ENCODE results near the gene ADCY1. TPM values are rescaled to one million over a fixed set of nuclear protein-coding genes. Genes with fewer than 3 reads are reported as not detected.

ADCY1 gene
- total RNA-seq, 1 donor from 2014 or later: 2.8 TPM

DNA sequence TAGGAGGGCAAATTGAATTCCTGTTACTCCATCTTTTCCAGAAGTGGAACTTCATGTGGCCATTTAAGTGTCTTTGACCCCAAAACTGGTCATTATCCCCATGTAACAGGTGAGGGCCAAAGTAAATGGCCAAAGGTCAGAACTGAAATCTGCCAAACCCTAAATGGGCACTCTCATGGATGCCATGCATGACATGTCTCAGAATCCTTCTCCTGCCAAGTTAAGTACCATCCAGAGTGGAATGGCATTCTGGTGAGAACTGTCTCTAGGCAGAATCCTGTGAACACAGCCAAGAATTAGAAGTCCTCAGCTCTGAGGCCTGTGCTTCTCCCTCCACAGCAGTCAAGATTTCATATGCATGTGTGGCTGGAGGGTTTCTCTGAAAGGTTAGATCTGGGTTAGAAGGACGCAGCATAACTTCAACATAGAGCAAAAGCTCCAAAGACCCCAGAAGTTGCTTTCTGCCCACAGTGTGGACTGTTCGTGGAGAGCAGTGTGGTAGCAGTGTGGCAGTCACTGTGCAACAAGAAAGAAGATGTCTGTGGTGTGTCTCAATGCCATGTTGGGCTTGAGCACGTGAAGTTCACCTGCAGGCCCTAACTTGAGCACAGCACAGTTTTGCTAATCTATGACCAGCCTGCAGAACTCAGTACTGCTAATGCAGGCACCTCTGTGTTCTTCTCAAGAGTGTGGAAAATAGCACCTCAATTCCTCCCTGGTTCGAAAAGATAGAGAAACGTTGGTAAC, 121.3 kb downstream of the ADCY1 start:
- DNase-seq: peak; percentile 41
- no peaks in the 10 kb centered on the region for H3K4me1 Mint-ChIP-seq
- no peaks in the 10 kb centered on the region for H3K9me3 Mint-ChIP-seq
- intact Hi-C loops (cut with micrococcal nuclease): no loop called here
- H3K36me3 Mint-ChIP-seq (ENCODE audit: low read depth): no peaks in the 10 kb centered on the region
- no peaks in the 10 kb centered on the region for H3K27me3 Mint-ChIP-seq
- no peak overlapping the region for H3K4me3 Mint-ChIP-seq
- no peak overlapping the region for H3K27ac Mint-ChIP-seq

DNA sequence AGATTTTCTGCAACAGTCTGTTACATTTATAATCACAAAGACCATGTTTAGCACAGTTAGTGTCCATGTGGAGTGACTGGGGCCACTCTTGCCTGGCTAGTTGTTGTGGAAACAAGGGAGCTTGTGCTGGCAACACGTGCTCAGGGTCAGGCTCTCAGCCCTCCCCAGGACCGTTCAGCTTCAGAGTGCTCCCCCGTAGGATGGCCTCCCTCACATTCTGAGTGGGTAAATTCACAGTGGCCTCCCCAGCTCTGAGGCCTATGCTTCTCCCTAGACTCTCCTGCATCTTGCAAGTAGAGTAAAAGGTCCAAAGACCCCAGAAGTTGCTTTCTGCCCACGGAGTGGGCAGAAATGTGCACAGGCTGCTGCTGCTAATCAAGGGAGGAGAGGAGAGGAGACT, 122.3 kb downstream of the ADCY1 start:
- Mint-ChIP-seq H3K4me1 (no peaks in the 10 kb centered on the region), H3K27ac (no peak overlapping the region), H3K4me3 (no peak overlapping the region), H3K27me3 (no peaks in the 10 kb centered on the region), H3K9me3 (no peaks in the 10 kb centered on the region), H3K36me3 (ENCODE audit: low read depth) (no peaks in the 10 kb centered on the region)
- DNase-seq: no peak
- intact Hi-C loops (cut with micrococcal nuclease): no loop called here

DNA sequence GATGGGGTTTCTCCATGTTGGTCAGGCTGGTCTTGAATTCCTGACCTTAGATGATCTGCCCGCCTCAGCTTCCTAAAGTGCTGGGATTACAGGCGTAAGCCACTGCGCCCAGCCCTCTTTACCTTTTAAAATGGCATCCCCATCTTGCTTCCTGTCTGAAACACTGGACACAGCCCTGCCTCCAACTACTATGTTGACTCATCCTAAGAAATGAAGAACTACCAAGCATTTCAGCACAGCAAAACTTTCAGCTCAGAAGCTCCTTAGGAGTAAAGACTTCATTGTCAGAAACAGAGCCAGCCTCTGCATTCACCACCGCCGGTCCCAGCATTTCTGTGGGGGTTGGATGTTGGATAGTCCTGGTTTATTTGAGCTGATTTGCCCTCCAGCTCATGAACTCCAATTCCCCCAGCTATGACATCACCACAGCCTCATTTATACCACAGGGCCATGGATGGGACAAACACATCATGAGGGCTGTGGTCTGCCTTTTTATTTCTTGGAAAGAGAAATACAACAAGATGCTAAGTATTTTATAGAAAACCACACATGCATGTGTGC, 123.5 kb downstream of the ADCY1 start:
- intact Hi-C loops (cut with micrococcal nuclease): no loop called here
- DNase-seq: no peak

DNA sequence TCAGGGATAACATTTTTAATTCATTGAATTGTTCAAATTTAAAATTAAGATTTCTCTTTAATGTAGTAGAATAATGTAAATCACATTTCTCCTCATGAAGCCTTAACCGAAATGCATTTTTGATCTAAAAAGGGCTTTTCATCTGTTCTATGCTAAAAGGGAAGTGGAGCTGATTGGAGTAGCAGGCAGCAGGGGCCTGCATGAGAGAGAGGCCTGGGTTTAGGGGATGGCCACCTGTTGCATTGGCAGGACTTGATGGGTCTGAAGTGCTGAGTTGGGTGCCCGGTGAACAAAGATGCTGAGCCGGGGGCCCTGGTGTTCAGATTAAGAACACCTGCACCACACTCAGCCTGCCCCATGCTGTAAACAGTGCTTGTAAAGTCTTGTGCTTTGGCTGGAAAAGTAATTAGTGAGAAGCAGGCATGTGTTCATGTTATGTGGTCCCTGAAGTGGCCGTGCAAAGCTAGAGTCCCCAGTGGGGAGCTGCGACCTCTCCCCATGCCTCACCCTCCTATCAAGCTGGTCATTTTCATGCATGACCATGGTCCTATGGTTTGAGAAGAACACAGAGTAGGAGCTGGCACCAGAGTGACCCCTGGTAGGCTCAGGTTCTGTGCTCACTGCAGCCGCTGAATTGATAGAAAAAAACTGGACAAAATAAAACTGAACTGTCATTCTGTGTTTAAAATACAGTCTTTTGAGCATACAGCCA, 124.3 kb downstream of the ADCY1 start:
- Mint-ChIP-seq H3K36me3 (ENCODE audit: low read depth) (no peaks in the 10 kb centered on the region), H3K27me3 (peaks cover 3% of the 10 kb centered on the region), H3K9me3 (no peaks in the 10 kb centered on the region), H3K27ac (no peak overlapping the region), H3K4me1 (no peaks in the 10 kb centered on the region), H3K4me3 (no peak overlapping the region)
- intact Hi-C loops (cut with micrococcal nuclease): no loop called here
- no peak for DNase-seq

More for the DNA sequence above, 123.5 kb downstream of the ADCY1 start:
- peaks cover 3% of the 10 kb centered on the region for H3K27me3 Mint-ChIP-seq
- no peaks in the 10 kb centered on the region for H3K9me3 Mint-ChIP-seq
- no peak overlapping the region for H3K4me3 Mint-ChIP-seq
- no peaks in the 10 kb centered on the region for H3K36me3 Mint-ChIP-seq (ENCODE audit: low read depth)
- no peak overlapping the region for H3K27ac Mint-ChIP-seq
- no peaks in the 10 kb centered on the region for H3K4me1 Mint-ChIP-seq

DNA sequence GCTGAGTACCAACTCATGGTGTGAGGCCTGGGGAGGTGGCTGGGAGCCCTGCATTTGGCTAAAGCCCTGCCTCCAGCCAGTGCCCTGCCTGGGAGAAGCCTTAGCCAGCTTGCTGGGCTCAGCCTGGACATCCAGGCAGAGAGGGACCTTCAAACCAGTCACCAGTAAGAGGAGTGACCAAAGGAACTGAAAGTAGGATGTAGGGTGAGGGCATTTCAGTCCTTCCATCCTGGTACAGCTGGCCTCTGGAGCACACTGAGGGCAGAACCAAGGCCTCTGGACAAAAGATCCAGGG, 124.8 kb downstream of the ADCY1 start:
- H3K27ac Mint-ChIP-seq: no peak overlapping the region
- H3K9me3 Mint-ChIP-seq: no peaks in the 10 kb centered on the region
- no peak for DNase-seq
- intact Hi-C loops (cut with micrococcal nuclease): no loop called here
- H3K4me3 Mint-ChIP-seq: no peak overlapping the region
- peaks cover 3% of the 10 kb centered on the region for H3K27me3 Mint-ChIP-seq
- H3K36me3 Mint-ChIP-seq (ENCODE audit: low read depth): no peaks in the 10 kb centered on the region
- no peaks in the 10 kb centered on the region for H3K4me1 Mint-ChIP-seq

DNA sequence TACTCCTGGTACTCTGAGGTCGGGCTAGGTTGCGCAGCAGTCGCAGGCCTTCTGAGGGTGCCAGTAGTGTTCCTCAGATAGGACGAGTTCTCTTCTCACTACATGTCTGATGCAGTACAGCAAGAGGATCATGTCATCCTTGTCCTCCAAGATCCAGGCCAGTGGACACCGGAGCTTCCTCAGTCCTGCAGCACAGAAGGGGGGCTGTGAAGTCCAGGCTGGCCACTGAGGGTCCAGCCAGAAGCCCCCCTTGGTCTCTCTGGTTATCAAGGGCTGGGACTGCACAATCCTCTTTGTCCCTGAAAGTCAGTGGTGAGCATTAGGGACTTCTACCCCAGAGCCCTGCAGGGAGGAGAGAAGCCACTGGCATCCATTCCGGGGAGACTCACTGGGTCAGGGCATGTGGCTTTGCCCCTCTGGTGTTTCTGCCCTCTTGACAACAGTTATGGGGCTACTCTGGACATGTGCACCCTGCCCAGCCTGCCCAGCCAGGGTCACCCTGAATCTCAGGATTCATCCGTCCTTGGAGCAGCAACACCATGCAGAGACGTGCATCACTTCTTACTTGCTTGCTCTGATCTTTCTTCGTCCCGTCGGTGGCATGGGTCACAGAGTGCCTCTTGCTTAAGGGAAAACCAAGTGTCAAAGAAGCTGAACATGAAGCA, 125.7 kb downstream of the ADCY1 start:
- Mint-ChIP-seq H3K27me3 (peaks cover 3% of the 10 kb centered on the region), H3K36me3 (ENCODE audit: low read depth) (no peaks in the 10 kb centered on the region), H3K4me3 (no peak overlapping the region), H3K27ac (no peak overlapping the region), H3K9me3 (no peaks in the 10 kb centered on the region), H3K4me1 (no peaks in the 10 kb centered on the region)
- intact Hi-C loops (cut with micrococcal nuclease): no loop called here
- DNase-seq: no peak

DNA sequence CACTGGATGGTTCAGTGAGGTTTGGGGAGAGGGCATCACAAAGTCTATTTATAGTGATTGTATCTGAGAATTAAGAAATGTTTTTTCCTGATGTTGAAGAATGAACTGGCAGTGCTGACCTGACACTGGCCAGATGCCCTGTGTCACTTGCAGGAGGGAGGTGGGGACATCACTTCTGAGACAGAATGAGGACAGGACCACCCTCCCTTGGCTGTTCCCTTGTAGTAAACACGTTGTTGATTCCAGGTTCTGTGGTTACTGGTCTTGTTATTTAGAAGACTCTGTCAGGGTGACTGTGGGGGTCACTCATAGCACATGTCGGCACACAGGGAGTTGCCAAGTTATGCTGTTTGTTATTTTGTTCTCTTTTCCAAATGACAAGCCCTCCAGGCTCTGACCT, 126.4 kb downstream of the ADCY1 start:
- H3K36me3 Mint-ChIP-seq (ENCODE audit: low read depth): no peaks in the 10 kb centered on the region
- H3K27me3 Mint-ChIP-seq: peaks cover 3% of the 10 kb centered on the region
- H3K4me3 Mint-ChIP-seq: no peak overlapping the region
- H3K4me1 Mint-ChIP-seq: no peaks in the 10 kb centered on the region
- H3K9me3 Mint-ChIP-seq: no peaks in the 10 kb centered on the region
- intact Hi-C loops (cut with micrococcal nuclease): no loop called here
- DNase-seq: no peak
- no peak overlapping the region for H3K27ac Mint-ChIP-seq

DNA sequence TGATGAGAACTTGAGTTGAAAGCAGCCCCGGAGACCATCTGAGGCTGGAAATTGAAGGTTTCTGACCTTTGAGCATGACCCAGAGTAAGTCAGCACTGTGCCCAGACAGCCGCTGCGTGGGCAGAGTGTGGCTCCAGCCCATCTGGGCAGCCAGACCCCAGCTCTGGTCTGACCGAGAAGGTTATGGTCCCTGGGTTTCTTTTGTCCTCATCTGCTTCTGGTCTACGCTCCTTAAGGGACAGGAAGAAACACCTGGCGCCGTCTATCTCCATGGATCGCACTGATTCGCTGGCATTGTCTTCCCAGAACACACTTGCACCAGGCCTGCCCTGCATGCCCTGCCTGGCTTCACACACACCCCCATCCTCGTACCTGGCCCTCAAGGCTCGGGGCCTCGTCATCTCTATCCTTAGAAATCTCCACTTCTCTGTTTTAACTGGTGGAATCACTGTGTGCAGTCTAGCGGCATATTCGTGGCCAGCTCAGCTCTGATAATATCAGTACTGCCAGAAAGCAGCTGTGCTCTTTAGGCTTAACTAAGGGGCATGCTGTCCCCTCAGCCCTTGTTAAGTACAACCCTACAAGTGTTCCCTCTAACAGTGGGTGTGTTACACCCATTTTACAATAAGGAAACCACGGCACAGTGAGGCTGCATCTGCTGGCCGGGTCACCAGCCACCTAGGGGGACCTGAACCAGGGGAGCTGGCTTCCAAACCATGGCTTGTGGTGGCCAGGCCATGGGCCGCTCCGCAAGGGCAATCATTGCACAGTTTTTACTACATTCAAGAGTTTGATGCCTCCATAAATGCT, 127.7 kb downstream of the ADCY1 start:
- H3K27me3 Mint-ChIP-seq: peaks cover 8% of the 10 kb centered on the region
- H3K9me3 Mint-ChIP-seq: no peaks in the 10 kb centered on the region
- DNase-seq: no peak
- no peaks in the 10 kb centered on the region for H3K36me3 Mint-ChIP-seq (ENCODE audit: low read depth)
- intact Hi-C loops (cut with micrococcal nuclease): no loop called here
- H3K27ac Mint-ChIP-seq: no peak overlapping the region
- no peaks in the 10 kb centered on the region for H3K4me1 Mint-ChIP-seq
- no peak overlapping the region for H3K4me3 Mint-ChIP-seq

DNA sequence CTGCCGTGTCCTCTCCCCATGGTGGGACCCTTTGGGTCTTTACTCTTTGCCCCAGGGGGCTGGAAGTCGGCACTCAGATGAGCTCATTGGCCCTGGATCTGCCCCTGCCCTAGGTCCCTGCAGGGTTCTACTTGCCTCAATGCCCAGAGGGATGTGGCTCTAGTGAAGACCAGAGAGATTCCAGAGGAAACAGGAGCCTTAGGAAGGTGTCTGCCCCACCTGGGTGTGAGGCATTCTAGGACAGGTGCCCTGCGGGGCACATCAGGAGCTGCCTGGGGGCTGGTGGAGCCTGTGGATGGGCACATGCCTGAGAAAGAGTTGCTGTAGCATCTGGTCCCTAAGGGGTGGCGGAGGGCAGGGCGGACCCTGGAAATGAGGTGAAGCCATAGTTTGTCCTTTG, 128.6 kb downstream of the ADCY1 start:
- no peak for DNase-seq
- Mint-ChIP-seq H3K4me3 (no peak overlapping the region), H3K36me3 (ENCODE audit: low read depth) (no peaks in the 10 kb centered on the region), H3K27ac (no peak overlapping the region), H3K4me1 (no peaks in the 10 kb centered on the region), H3K27me3 (peaks cover 8% of the 10 kb centered on the region), H3K9me3 (no peaks in the 10 kb centered on the region)
- intact Hi-C loops (cut with micrococcal nuclease): no loop called here

DNA sequence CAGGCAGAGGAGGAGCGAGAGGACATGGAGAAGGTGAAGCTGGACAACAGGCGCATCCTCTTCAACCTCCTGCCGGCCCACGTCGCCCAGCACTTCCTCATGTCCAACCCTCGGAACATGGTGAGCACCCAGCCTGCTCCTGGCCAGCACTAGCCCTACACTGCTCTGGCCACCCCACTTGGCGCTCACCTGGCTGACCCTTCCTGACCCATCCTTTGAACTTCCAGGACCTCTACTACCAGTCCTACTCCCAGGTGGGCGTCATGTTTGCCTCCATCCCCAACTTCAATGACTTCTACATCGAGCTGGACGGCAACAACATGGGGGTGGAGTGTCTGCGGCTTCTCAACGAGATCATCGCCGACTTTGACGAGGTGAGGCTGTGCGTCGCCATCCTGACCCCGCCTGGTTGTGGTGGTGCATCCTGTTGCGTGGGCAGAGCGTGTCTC, 129.2 kb downstream of the ADCY1 start:
- Mint-ChIP-seq H3K27me3 (peaks cover 8% of the 10 kb centered on the region), H3K27ac (no peak overlapping the region), H3K9me3 (no peaks in the 10 kb centered on the region), H3K4me1 (no peaks in the 10 kb centered on the region), H3K4me3 (no peak overlapping the region), H3K36me3 (ENCODE audit: low read depth) (no peaks in the 10 kb centered on the region)
- no peak for DNase-seq
- intact Hi-C loops (cut with micrococcal nuclease): no loop called here

DNA sequence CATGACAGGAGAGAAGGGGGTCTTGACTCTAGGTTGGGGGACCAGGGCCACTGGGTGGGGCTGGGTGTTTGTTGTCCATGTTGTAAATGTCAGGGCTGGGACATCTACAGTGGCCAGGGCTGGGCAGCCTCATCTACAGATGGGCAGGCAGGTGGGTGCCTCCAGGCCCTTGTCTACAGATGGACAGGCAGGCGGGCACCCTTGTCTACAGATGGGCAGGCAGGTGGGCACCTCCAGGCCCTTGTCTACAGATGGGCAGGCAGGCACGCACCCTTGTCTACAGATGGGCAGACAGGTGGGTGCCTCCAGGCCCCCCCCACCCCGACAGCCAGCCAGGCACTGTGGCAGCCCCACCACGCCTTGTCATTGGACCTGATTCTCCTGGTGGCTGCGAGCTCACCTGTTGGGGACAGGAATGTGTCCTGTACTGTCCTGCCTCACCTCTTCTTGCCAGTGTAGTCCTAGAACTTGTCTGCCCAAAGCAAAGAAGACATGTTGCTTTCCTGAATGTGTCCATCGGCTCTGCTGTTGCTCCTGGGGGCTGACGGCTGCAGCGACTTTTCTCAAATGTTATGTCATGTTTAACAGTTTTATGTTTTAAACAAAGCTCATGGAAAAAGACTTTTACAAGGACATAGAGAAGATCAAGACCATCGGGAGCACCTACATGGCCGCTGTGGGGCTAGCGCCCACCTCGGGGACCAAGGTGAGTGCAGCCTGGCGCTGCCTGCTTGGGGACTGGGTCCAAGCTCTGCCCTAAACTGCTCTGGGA, 129.9 kb downstream of the ADCY1 start:
- no peaks in the 10 kb centered on the region for H3K9me3 Mint-ChIP-seq
- H3K27me3 Mint-ChIP-seq: peaks cover 8% of the 10 kb centered on the region
- intact Hi-C loops (cut with micrococcal nuclease): no loop called here
- H3K4me1 Mint-ChIP-seq: no peaks in the 10 kb centered on the region
- H3K4me3 Mint-ChIP-seq: no peak overlapping the region
- no peak for DNase-seq
- no peak overlapping the region for H3K27ac Mint-ChIP-seq
- no peaks in the 10 kb centered on the region for H3K36me3 Mint-ChIP-seq (ENCODE audit: low read depth)

DNA sequence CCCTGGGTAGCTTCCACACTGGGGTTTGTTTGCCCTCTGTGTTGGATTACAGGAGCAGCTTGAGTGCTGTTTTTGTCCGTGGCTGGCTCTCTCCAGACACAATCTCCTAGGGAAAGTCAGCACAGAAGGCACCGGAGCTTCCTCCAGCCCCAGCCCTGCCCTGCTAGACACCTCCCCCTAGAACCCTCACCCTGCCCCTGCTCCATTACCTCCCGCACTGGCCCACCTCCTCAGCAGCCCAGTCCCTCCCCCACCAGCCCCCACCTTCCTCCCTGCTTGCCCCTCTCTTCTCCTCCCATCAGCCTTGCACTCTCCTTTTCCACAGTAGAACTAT, 130.5 kb downstream of the ADCY1 start:
- no peaks in the 10 kb centered on the region for H3K4me1 Mint-ChIP-seq

More for the DNA sequence above, 130.5 kb downstream of the ADCY1 start:
- Mint-ChIP-seq H3K36me3 (ENCODE audit: low read depth) (no peaks in the 10 kb centered on the region), H3K4me3 (no peak overlapping the region), H3K9me3 (no peaks in the 10 kb centered on the region), H3K27me3 (peaks cover 8% of the 10 kb centered on the region), H3K27ac (no peak overlapping the region)
- intact Hi-C loops (cut with micrococcal nuclease): no loop called here
- DNase-seq: no peak
